Kidney epithelial cell (primary cell): ENCODE measurements around the gene CEP68. TPM values are rescaled to one million over a fixed set of nuclear protein-coding genes. Genes with fewer than 3 reads are reported as not detected.

ENCODE experiments used
- DNase-seq: peaks from one replicate; pipeline ENCODE4 v3.0.0-alpha.2; 2010; ENCODE audit warnings: low read depth
- H3K27me3 ChIP-seq: 2 replicates; pipeline ENCODE4 v1.6.0; 2011; ENCODE audit warnings: low read length; ENCODE audit not compliant: control insufficient read depth, insufficient read depth
- H3K36me3 ChIP-seq: 2 replicates; pipeline ENCODE4 v1.5.1; 2011; ENCODE audit warnings: low read length; ENCODE audit not compliant: control insufficient read depth, insufficient read depth
- H3K4me3 ChIP-seq: 2 replicates; pipeline ENCODE4 v1.5.1; 2011; ENCODE audit warnings: low read depth, mild to moderate bottlenecking, control low read depth, low read length
- CTCF ChIP-seq: IDR thresholded peaks from 2 replicates; pipeline ENCODE4 v1.5.1; 2011; ENCODE audit warnings: mild to moderate bottlenecking, moderate library complexity, low read length, control low read depth, inconsistent platforms; ENCODE audit not compliant: insufficient read depth, poor library complexity, severe bottlenecking
- total RNA-seq: library from RNA; depleted of rRNA; stranded (reverse); fragments of >200 nt; gene quantifications from 2 replicates; pipeline ENCODE4 v1.2.3, GENCODE V29; 2015

Gene CEP68
- total RNA-seq, 1 donor from 2014 or later = 5.2 TPM

DNA sequence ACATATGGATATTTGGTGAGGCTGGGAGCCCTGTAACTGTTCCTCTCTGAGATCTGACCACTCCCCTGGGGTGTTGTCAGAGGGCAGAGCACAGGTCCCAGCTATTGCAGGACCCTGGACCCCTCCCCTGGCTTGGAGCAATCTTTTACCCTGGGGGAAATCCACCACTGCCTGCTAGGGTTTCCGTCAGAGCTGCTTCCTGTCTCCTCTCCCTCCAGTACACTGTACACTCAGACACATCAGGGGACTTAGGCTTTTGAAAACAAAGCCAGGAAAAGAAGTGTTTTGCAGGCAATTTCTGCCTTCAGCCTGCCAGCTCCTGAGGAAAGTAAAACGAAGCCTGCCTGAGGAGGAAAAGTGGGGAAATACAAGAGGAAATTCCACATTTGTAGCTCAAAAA is 13.2 kb upstream of the CEP68 start:
- Histone ChIP-seq H3K27me3 (no peaks in the 10 kb centered on the region), H3K4me3 (no peak overlapping the region), H3K36me3 (no peaks in the 10 kb centered on the region)
- no peak for DNase-seq
- no peak for TF ChIP-seq CTCF

- Histone ChIP-seq H3K27me3 (no peaks in the 10 kb centered on the region), H3K4me3 (no peak overlapping the region), H3K36me3 (no peaks in the 10 kb centered on the region)
- no peak for TF ChIP-seq CTCF
- no peak for DNase-seq
These were observed 12.0 kb upstream of the CEP68 start for GRCh38 chr2:65044097-65044735.

DNA sequence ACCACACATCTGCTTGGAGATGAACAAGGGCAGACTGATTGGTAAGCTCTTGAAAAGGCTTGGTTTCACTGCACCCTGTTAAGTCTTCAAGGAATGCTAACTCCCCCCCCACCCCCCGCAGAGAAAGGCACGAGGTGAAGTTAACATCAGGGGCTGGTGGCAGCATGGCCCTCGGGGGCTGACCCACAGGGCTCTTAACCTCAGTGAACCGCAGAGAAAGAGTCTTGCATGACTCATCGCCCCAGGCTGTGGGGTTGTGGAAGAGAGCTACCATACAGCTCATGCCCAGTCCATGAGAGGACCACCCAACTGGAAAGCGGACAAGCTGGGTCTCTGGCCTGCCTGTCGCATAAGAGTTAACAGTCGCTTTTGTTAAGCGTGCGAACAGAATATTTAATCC is 10.6 kb upstream of the CEP68 start:
- Histone ChIP-seq H3K4me3 (no peak overlapping the region), H3K36me3 (no peaks in the 10 kb centered on the region), H3K27me3 (no peaks in the 10 kb centered on the region)
- TF ChIP-seq CTCF = no peak
- DNase-seq = peak; percentile 63

GRCh38 chr2:65046633-65047407 is 9.4 kb upstream of the CEP68 start:
- H3K27me3 ChIP-seq = no peaks in the 10 kb centered on the region
- H3K4me3 ChIP-seq = no peak overlapping the region
- no peak for DNase-seq
- H3K36me3 ChIP-seq = no peaks in the 10 kb centered on the region
- TF ChIP-seq CTCF = no peak

DNA sequence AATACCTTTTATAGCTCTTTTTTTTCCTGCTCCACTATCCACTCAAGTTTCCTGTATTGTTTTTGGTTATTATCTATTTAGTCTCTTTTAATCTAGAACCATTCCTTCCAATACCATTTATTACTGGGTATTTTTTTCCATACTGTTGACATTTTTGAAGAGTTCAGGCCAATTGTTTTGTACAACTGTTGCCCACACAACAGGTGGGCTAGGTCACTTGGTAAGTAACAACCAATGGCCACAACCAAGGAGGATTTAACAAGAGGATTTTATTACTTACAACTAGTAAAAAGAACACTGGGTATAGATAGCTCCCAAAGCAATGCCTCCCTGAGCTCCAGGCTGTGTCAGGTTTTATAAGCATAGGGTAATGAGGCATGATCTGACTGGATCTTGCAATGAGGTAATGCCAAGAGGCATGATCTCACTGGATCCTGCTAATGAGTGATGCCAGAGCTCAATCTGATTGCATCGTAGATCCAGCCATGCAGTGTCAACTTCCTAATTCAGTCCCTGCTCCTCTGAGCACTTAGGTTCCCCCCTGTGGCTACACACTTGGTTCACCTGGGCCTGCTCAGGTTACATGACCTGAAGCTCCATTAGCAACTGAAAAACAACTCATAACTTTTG is 7.1 kb upstream of the CEP68 start:
- Histone ChIP-seq H3K27me3 (no peaks in the 10 kb centered on the region), H3K36me3 (no peaks in the 10 kb centered on the region), H3K4me3 (no peak overlapping the region)
- DNase-seq = no peak
- no peak for TF ChIP-seq CTCF
